Mesenteric fat pad (tissue), 1 donor: ENCODE measurements around the gene LDLRAD4. TPM values are rescaled to one million over a fixed set of nuclear protein-coding genes. Genes with fewer than 3 reads are reported as not detected.

Experiments used
- DNase-seq: peaks from one replicate; pipeline ENCODE4 v3.0.0-alpha.2; 2020; ENCODE audit warnings: low spot score
- total RNA-seq: library from RNA; stranded (reverse); fragmentation: NEBNext Ultra II Directional; extraction: Animal tissue kit (Norgen Biotek cat#: 25700); gene quantifications from one replicate; pipeline ENCODE4 v1.2.1, GENCODE V29; 2021
- donor health status: DM: yes; HTN: yes; CAD: no.

LDLRAD4 gene
- total RNA-seq, 1 donor from 2014 or later, result 39.6 TPM

- no peak for DNase-seq
Observed at GRCh38 chr18:13380691-13381070, 162.1 kb downstream of the LDLRAD4 start.

GRCh38 chr18:13381331-13381730 is 162.8 kb downstream of the LDLRAD4 start:
- DNase-seq, result no peak

GRCh38 chr18:13381944-13382365 is 163.4 kb downstream of the LDLRAD4 start:
- no peak for DNase-seq

- no peak for DNase-seq
Observed at GRCh38 chr18:13382366-13382953, 163.9 kb downstream of the LDLRAD4 start.

- no peak for DNase-seq
Observed at GRCh38 chr18:13382954-13383827, 164.6 kb downstream of the LDLRAD4 start.

GRCh38 chr18:13386891-13387801 is 168.6 kb downstream of the LDLRAD4 start:
- no peak for DNase-seq

GRCh38 chr18:13387855-13388548 is 169.4 kb downstream of the LDLRAD4 start:
- DNase-seq, result no peak

- DNase-seq, result no peak
Observed at GRCh38 chr18:13388586-13389490, 170.3 kb downstream of the LDLRAD4 start.

- no peak for DNase-seq
Observed at GRCh38 chr18:13389491-13390131, 171.1 kb downstream of the LDLRAD4 start.

GRCh38 chr18:13390196-13390595 is 171.6 kb downstream of the LDLRAD4 start:
- DNase-seq, result no peak

GRCh38 chr18:13390711-13391110 is 172.2 kb downstream of the LDLRAD4 start:
- no peak for DNase-seq

- no peak for DNase-seq
Observed at GRCh38 chr18:13392029-13392750, 173.6 kb downstream of the LDLRAD4 start.

GRCh38 chr18:13392899-13393298 is 174.3 kb downstream of the LDLRAD4 start:
- no peak for DNase-seq

- no peak for DNase-seq
Observed at GRCh38 chr18:13393338-13393737, 174.8 kb downstream of the LDLRAD4 start.

- no peak for DNase-seq
Observed at GRCh38 chr18:13394801-13395200, 176.2 kb downstream of the LDLRAD4 start.

- no peak for DNase-seq
Observed at GRCh38 chr18:13395577-13395976, 177.0 kb downstream of the LDLRAD4 start.

GRCh38 chr18:13397504-13398163 is 179.1 kb downstream of the LDLRAD4 start:
- DNase-seq, result no peak

- no peak for DNase-seq
Observed at GRCh38 chr18:13398631-13399030, 180.1 kb downstream of the LDLRAD4 start.
